Measurements from ENCODE around the gene TMC2. TPM values are rescaled to one million over a fixed set of nuclear protein-coding genes. Genes with fewer than 3 reads are reported as not detected.

The TMC2 gene
- total and polyA plus RNA-seq, 2 of the 8 experiments (the other 6 are each of a cell fraction or from before 2014, with no cell fraction given): not detected

- no peak for TF ChIP-seq ATF2 (IDR thresholded peaks at IDR 0.05; ENCODE audit: low read length)
- TF ChIP-seq SP2 (IDR thresholded peaks at IDR 0.05; ENCODE audit: low read length): no peak
- no peak for TF ChIP-seq USF2 (IDR thresholded peaks at IDR 0.05; ENCODE audit: low read length)
Observed at GRCh38 chr20:2593756-2594155, 57.4 kb downstream of the TMC2 start (continued).

All from H1 (cell line).